Activated B cell treated with CpG ODN at 0.5 μM for 24 hours (primary cell): ENCODE results near the gene PAM16. TPM values are rescaled to one million over a fixed set of nuclear protein-coding genes. Genes with fewer than 3 reads are reported as not detected.

ENCODE experiments used
- ATAC-seq: fragments of 200-7000 bp; cut with Tn5 transposase; one replicate; pipeline ENCODE4 v1.10.0; 2021; ENCODE audit warnings: low read depth, mild to moderate bottlenecking, moderate library complexity
- CTCF ChIA-PET: fragments of 350-600 bp; sonication (Branson Sonifier 250); formaldehyde crosslinking; loops from one replicate; lab custom pipeline; 2021; ENCODE audit warnings: antibody characterized with exemption; lab: Charles Lee
- POLR2A ChIA-PET: fragments of 350-600 bp; sonication (Branson Sonifier 250); formaldehyde crosslinking; loops from one replicate; lab custom pipeline; 2021; ENCODE audit warnings: antibody characterized with exemption; lab: Charles Lee
- DNase-seq: peaks from one replicate; pipeline ENCODE4 v3.0.0; 2022
- H3K27ac Mint-ChIP-seq: one replicate; pipeline ENCODE4 v1.8.0; 2020; ENCODE audit warnings: mixed read lengths
- H3K27me3 Mint-ChIP-seq: one replicate; pipeline ENCODE4 v1.8.0; 2021; ENCODE audit warnings: mixed read lengths
- H3K36me3 Mint-ChIP-seq: one replicate; pipeline ENCODE4 v1.8.0; 2021; ENCODE audit warnings: low read depth, mixed read lengths
- H3K4me1 Mint-ChIP-seq: one replicate; pipeline ENCODE4 v1.8.0; 2021; ENCODE audit warnings: mixed read lengths
- H3K4me3 Mint-ChIP-seq: one replicate; pipeline ENCODE4 v1.8.0; 2020; ENCODE audit warnings: mild to moderate bottlenecking, mixed read lengths
- H3K9me3 Mint-ChIP-seq: one replicate; pipeline ENCODE4 v1.8.0; 2020; ENCODE audit warnings: mixed read lengths
- CTCF ChIP-seq: fragments of 200-600 bp; IDR thresholded peaks from one replicate; pipeline ENCODE4 v1.8.0; 2022; ENCODE audit warnings: antibody characterized with exemption, mild to moderate bottlenecking
- intact Hi-C: fragments of 100-400 bp; cut with micrococcal nuclease; formaldehyde crosslinking; loops from one replicate; pipeline ENCODE4 v1.15.1; 2024
- total RNA-seq: library from RNA; stranded (reverse); gene quantifications from 2 replicates; pipeline ENCODE4 v1.2.3, GENCODE V29; 2022

The PAM16 gene
- total RNA-seq, 1 donor from 2014 or later = 58.1 TPM

- peaks cover 15% of the 10 kb centered on the region for H3K4me1 Mint-ChIP-seq
- POLR2A ChIA-PET = interaction anchor here (1.6 kb wide), 1 partner anchor 17 kb away, joined by 4 read pairs; no protein-coding TSS in a partner anchor
- H3K27me3 Mint-ChIP-seq = no peaks in the 10 kb centered on the region
- intact Hi-C loops = no loop called here
- H3K36me3 Mint-ChIP-seq = no peaks in the 10 kb centered on the region
- ATAC-seq (no peak), DNase-seq (no peak)
- H3K27ac Mint-ChIP-seq = no peak overlapping the region
- CTCF ChIA-PET = no interaction called here
- no peak overlapping the region for H3K4me3 Mint-ChIP-seq
- no peak for TF ChIP-seq CTCF
- no peaks in the 10 kb centered on the region for H3K9me3 Mint-ChIP-seq
Measured at GRCh38 chr16:4324492-4325252, 26.4 kb downstream of the PAM16 start.

GRCh38 chr16:4323845-4324488 is 27.2 kb downstream of the PAM16 start:
- ATAC-seq = no peak
- CTCF ChIA-PET = interaction anchor here (0.9 kb wide), 1 partner anchor 15 kb away, joined by 3 read pairs; no protein-coding TSS in a partner anchor
- H3K27me3 Mint-ChIP-seq = no peaks in the 10 kb centered on the region
- H3K9me3 Mint-ChIP-seq = no peaks in the 10 kb centered on the region
- DNase-seq = no peak
- no peaks in the 10 kb centered on the region for H3K36me3 Mint-ChIP-seq
- TF ChIP-seq CTCF = no peak
- H3K4me3 Mint-ChIP-seq = no peak overlapping the region
- intact Hi-C loops = no loop called here
- POLR2A ChIA-PET = interaction anchor here (1.6 kb wide), 1 partner anchor 16 kb away, joined by 4 read pairs; no protein-coding TSS in a partner anchor
- no peak overlapping the region for H3K27ac Mint-ChIP-seq
- H3K4me1 Mint-ChIP-seq = peaks cover 22% of the 10 kb centered on the region

- CTCF ChIA-PET = interaction anchor here (0.9 to 1.1 kb wide), 2 partner anchors 13 to 14 kb away, joined by 3 read pairs; no protein-coding TSS in a partner anchor
- no peak for DNase-seq
- intact Hi-C loops = no loop called here
- H3K9me3 Mint-ChIP-seq = no peaks in the 10 kb centered on the region
- peaks cover 20% of the 10 kb centered on the region for H3K4me1 Mint-ChIP-seq
- POLR2A ChIA-PET = interaction anchor here (0.7 kb wide), 1 partner anchor 15 kb away, joined by 4 read pairs; no protein-coding TSS in a partner anchor
- TF ChIP-seq CTCF = no peak
- H3K27ac Mint-ChIP-seq = no peak overlapping the region
- H3K36me3 Mint-ChIP-seq = no peaks in the 10 kb centered on the region
- no peak for ATAC-seq
- peaks cover 2% of the 10 kb centered on the region for H3K27me3 Mint-ChIP-seq
- no peak overlapping the region for H3K4me3 Mint-ChIP-seq
Measured at GRCh38 chr16:4323071-4323844, 27.9 kb downstream of the PAM16 start.

- Mint-ChIP-seq H3K4me1 (peaks cover 18% of the 10 kb centered on the region), H3K27me3 (peaks cover 2% of the 10 kb centered on the region), H3K27ac (no peak overlapping the region), H3K4me3 (no peak overlapping the region), H3K9me3 (no peaks in the 10 kb centered on the region), H3K36me3 (no peaks in the 10 kb centered on the region)
- DNase-seq = no peak
- no peak for ATAC-seq
- TF ChIP-seq CTCF = no peak
- POLR2A ChIA-PET = interaction anchor here (0.7 kb wide), 1 partner anchor 14 kb away, joined by 4 read pairs; no protein-coding TSS in a partner anchor
- intact Hi-C loops = no loop called here
- CTCF ChIA-PET = interaction anchor here (1.1 kb wide), 2 partner anchors 14 to 68 kb away, joined by 3 read pairs; no protein-coding TSS in a partner anchor
Measured at GRCh38 chr16:4322121-4323052, 28.7 kb downstream of the PAM16 start.
